Uterus (tissue), 4 donors: ENCODE results near the gene LLGL2. TPM values are rescaled to one million over a fixed set of nuclear protein-coding genes. Genes with fewer than 3 reads are reported as not detected.

ENCODE experiments used
- DNase-seq, 2 donors: peaks; one replicate each; pipeline ENCODE4 v3.0.0-alpha.2; 2019 to 2020
- H3K27ac ChIP-seq, 2 donors: fragments of 200-600 bp; sonication (generic); 1 replicate in 1 of 2; 2 replicates in 1 of 2; pipeline ENCODE4 v1.5.1; 2016 to 2018
- H3K27me3 ChIP-seq, 2 donors: fragments of 200-600 bp; sonication (generic); one replicate each; pipeline ENCODE4 v1.5.1; 2018 to 2019; ENCODE audit warnings: control low read depth in 1 of 2
- H3K36me3 ChIP-seq, 2 donors: fragments of 200-600 bp; sonication (generic); one replicate each; pipeline ENCODE4 v1.5.1; 2019; ENCODE audit warnings: control low read depth in 1 of 2
- H3K4me1 ChIP-seq, 2 donors: fragments of 200-600 bp; sonication (generic); one replicate each; pipeline ENCODE4 v1.5.1; 2018 to 2019; ENCODE audit warnings: control low read depth in 1 of 2
- H3K4me3 ChIP-seq, 2 donors: fragments of 200-600 bp; sonication (generic); 1 replicate in 1 of 2; 2 replicates in 1 of 2; pipeline ENCODE4 v1.5.1; 2018 to 2019; ENCODE audit warnings: mild to moderate bottlenecking in 1 of 2
- H3K9me3 ChIP-seq, 2 donors: fragments of 200-600 bp; sonication (generic); one replicate each; pipeline ENCODE4 v1.5.1; 2019; ENCODE audit warnings: control low read depth in 1 of 2
- POLR2A ChIP-seq, 2 donors: fragments of 450-650 bp; IDR thresholded peaks; one replicate each; pipeline ENCODE4 v1.6.1; 2016; ENCODE audit warnings: antibody characterized with exemption in 2 of 2, mild to moderate bottlenecking in 1 of 2, moderate library complexity in 1 of 2
- intact Hi-C: fragments of 100-400 bp; cut with DNase I; formaldehyde crosslinking; loops from one replicate; pipeline ENCODE4 v1.15.1; 2023; ENCODE audit warnings: low total_unique reads
- total RNA-seq, 4 donors: library from RNA; depleted of rRNA in 3 of 4; stranded (reverse); fragments of >200 nt in 3 of 4; gene quantifications; one replicate each; pipeline versions ENCODE4 v1.1.0 to v1.2.4, GENCODE V29; 2014 to 2023
- TF ChIP-seq, protein P1 (sequence below), 4 experiments: fragments of 200-600 bp in 2 of 4; fragments of 450-650 bp in 2 of 4; sonication (generic) in 2 of 4; IDR thresholded peaks; one replicate each; pipeline ENCODE4 v1.5.1; 2016 to 2019; ENCODE audit warnings: antibody characterized with exemption in 4 of 4, mild to moderate bottlenecking in 2 of 4, moderate library complexity in 1 of 4
- donor health status: DM: yes; HTN: yes; CAD: no.

The LLGL2 gene
- total RNA-seq, 4 donors from 2014 or later, result 3.1 to 31.9 (median 14.0) TPM

DNA sequence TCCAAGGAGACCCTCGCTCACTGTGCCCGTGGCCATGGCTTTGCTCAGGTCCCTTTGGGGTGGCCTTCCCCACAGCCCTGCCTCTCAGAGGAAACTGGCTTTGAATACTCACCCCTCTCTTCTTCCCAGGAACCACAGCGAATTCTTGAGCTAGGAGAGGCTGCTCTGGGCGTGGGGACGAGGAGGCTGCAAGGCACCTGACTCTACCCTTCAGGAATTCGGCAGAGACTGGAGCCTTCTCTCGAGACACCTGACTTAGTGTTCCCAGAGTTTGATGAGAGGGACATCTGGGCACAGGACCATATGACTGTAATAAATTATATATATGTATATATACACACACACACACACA is 6.2 kb downstream of the LLGL2 start:
- no peak overlapping the region for H3K4me3 ChIP-seq
- H3K27me3 ChIP-seq, result no peaks in the 10 kb centered on the region
- TF ChIP-seq POLR2A (IDR thresholded peaks at IDR 0.05), result no peak
- TF ChIP-seq, protein P1, sequence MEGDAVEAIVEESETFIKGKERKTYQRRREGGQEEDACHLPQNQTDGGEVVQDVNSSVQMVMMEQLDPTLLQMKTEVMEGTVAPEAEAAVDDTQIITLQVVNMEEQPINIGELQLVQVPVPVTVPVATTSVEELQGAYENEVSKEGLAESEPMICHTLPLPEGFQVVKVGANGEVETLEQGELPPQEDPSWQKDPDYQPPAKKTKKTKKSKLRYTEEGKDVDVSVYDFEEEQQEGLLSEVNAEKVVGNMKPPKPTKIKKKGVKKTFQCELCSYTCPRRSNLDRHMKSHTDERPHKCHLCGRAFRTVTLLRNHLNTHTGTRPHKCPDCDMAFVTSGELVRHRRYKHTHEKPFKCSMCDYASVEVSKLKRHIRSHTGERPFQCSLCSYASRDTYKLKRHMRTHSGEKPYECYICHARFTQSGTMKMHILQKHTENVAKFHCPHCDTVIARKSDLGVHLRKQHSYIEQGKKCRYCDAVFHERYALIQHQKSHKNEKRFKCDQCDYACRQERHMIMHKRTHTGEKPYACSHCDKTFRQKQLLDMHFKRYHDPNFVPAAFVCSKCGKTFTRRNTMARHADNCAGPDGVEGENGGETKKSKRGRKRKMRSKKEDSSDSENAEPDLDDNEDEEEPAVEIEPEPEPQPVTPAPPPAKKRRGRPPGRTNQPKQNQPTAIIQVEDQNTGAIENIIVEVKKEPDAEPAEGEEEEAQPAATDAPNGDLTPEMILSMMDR (IDR thresholded peaks at IDR 0.05), result no peak
- intact Hi-C loops, result no loop called here
- H3K36me3 ChIP-seq, result no peaks in the 10 kb centered on the region
- DNase-seq, result no peak
- no peaks in the 10 kb centered on the region for H3K4me1 ChIP-seq
- H3K27ac ChIP-seq, result no peak overlapping the region
- no peaks in the 10 kb centered on the region for H3K9me3 ChIP-seq

DNA sequence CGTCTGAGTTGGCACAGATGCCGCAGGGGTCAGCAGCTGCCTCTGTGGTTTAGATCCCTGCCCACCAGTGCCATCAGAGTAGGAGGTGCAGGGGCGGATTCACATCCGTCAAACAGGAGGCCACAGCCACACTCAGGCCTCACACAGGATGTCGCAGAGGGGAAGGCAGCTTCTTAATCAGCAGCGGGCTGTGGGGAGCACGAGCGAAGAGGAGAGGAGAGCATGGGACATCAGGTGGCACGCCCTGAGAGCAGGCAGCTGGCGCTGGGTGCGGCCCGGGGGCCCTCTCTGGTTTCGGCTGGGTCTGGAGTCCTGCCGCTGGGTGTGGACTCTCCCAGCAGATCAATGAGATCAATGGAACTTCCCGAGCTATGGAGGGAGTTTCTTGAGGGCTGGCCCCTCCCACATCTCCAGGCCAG is 9.6 kb downstream of the LLGL2 start:
- no peaks in the 10 kb centered on the region for H3K36me3 ChIP-seq
- no peak overlapping the region for H3K4me3 ChIP-seq
- intact Hi-C loops, result no loop called here
- H3K27ac ChIP-seq, result no peak overlapping the region
- no peaks in the 10 kb centered on the region for H3K4me1 ChIP-seq
- H3K9me3 ChIP-seq, result no peaks in the 10 kb centered on the region
- TF ChIP-seq, protein P1 (IDR thresholded peaks at IDR 0.05), result no peak
- no peak for TF ChIP-seq POLR2A (IDR thresholded peaks at IDR 0.05)
- no peaks in the 10 kb centered on the region for H3K27me3 ChIP-seq
- no peak for DNase-seq

DNA sequence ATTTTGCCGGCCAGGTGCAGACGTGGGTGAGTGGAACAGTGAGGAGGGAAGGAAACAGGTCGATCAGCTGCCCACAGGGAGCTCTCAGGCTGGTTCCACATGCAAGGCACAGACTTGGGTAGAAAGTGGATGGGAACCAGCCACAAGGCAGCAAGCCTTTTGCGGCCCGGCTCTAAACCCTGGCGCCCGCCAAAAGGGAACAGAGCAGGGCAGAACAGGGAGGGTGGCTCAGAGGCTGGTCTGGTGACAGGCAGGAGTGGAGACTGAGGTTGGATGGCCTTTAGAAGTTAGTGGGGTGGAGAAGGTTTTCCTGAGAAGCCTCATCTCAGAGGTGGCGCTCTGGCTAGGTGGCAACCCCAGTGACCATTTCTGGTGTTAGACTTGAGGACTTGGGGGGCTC is 10.4 kb downstream of the LLGL2 start:
- DNase-seq, result no peak
- intact Hi-C loops, result no loop called here
- no peaks in the 10 kb centered on the region for H3K9me3 ChIP-seq
- H3K4me1 ChIP-seq, result no peaks in the 10 kb centered on the region
- H3K27me3 ChIP-seq, result no peaks in the 10 kb centered on the region
- no peak overlapping the region for H3K27ac ChIP-seq
- H3K36me3 ChIP-seq, result no peaks in the 10 kb centered on the region
- no peak overlapping the region for H3K4me3 ChIP-seq
- TF ChIP-seq, protein P1 (IDR thresholded peaks at IDR 0.05), result no peak
- TF ChIP-seq POLR2A (IDR thresholded peaks at IDR 0.05), result no peak

DNA sequence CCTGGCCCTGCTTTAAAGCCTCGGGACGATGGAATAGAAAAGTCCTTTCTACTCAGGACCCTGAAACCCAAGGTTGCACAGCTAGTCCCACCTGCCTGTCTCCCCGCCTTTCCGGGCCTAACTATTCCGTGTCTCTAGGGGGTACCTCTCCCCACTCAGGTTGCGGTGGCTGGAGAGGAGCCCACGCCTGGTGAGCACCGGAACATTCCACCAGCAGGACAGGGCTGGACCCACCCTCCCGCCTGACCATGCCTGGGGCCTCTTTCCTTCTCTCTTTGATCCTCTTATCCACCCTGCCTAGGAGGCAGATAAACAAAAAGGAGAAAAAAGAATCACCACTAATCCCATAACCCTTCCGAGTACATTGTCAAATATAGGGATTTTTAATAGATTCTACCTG is 10.9 kb downstream of the LLGL2 start:
- Histone ChIP-seq H3K36me3 (no peaks in the 10 kb centered on the region), H3K4me3 (no peak overlapping the region), H3K27ac (no peak overlapping the region), H3K27me3 (no peaks in the 10 kb centered on the region), H3K4me1 (no peaks in the 10 kb centered on the region), H3K9me3 (no peaks in the 10 kb centered on the region)
- intact Hi-C loops, result no loop called here
- TF ChIP-seq POLR2A (IDR thresholded peaks at IDR 0.05), result no peak
- TF ChIP-seq, protein P1 (IDR thresholded peaks at IDR 0.05), result no peak
- no peak for DNase-seq

DNA sequence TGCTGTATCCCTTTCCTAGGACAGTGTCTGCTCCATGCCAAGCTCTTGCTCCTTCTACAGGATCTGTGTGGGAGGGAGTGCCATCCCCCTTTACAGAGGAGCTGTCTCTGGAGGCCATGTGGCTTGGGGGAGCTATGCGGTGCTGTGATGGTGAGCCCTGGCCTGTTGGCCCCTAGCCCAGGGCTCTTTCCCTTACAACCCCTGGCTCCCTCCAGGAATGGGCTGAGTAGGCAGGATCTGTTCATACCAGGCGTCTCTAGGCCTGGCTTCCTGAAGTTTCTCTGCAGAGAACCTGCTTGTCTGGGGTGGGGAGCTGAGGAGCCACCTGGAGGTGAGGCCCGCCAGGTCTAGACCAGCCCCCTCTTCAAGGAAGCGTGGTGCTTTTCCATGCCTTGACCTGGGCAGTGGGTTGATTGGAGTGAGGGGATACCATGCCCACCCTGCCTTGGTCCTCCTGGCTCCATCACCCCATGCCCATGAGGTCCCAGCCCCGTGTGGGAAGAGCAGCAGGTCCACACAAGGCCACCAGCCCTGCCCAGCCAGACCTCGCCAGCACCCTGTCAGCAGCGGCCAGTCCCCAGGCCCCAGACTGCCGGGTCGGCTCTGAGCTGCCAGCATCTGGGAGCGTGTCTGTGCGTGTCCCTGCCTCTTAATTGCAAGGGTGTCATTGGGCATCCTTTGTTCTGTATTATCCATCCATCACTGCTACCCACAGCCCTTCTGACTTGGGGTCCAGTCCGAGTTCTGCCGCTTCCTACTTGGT is 14.7 kb downstream of the LLGL2 start:
- no peaks in the 10 kb centered on the region for H3K27me3 ChIP-seq
- TF ChIP-seq, protein P1 (IDR thresholded peaks at IDR 0.05), result no peak
- no peak for TF ChIP-seq POLR2A (IDR thresholded peaks at IDR 0.05)
- no peaks in the 10 kb centered on the region for H3K4me1 ChIP-seq
- no peaks in the 10 kb centered on the region for H3K9me3 ChIP-seq
- DNase-seq, result no peak
- intact Hi-C loops, result no loop called here
- H3K4me3 ChIP-seq, result no peak overlapping the region
- no peak overlapping the region for H3K27ac ChIP-seq
- no peaks in the 10 kb centered on the region for H3K36me3 ChIP-seq
